Smooth muscle cell (in vitro differentiated cells): Measurements from ENCODE around the gene MAGI1. TPM values are rescaled to one million over a fixed set of nuclear protein-coding genes. Genes with fewer than 3 reads are reported as not detected.

ENCODE experiments used
- DNase-seq: peaks from one replicate; lab custom pipeline; 2025; ENCODE audit not compliant: unreplicated experiment; lab: John Stamatoyannopoulos, UW
- H2AFZ ChIP-seq: fragments of 200-600 bp; sonication (generic); 2 replicates; pipeline ENCODE4 v1.6.0; 2016; ENCODE audit warnings: antibody characterized with exemption, low read depth, mild to moderate bottlenecking
- H3F3A ChIP-seq: fragments of 200-600 bp; sonication (generic); 2 replicates; pipeline ENCODE4 v1.6.0; 2017; ENCODE audit warnings: antibody characterized with exemption, low read depth
- H3K27ac ChIP-seq: fragments of 200-600 bp; sonication (generic); 2 replicates; pipeline ENCODE4 v1.5.1; 2016; ENCODE audit warnings: low read depth, mild to moderate bottlenecking
- H3K27me3 ChIP-seq: fragments of 200-600 bp; sonication (generic); 2 replicates; pipeline ENCODE4 v1.6.1; 2016; ENCODE audit warnings: low read depth, mild to moderate bottlenecking
- H3K36me3 ChIP-seq: fragments of 200-600 bp; sonication (generic); 2 replicates; pipeline ENCODE4 v1.5.1; 2016; ENCODE audit warnings: low read depth
- H3K4me1 ChIP-seq: fragments of 200-600 bp; sonication (generic); 2 replicates; pipeline ENCODE4 v1.5.1; 2016; ENCODE audit warnings: low read depth
- H3K4me2 ChIP-seq: fragments of 200-600 bp; sonication (generic); 2 replicates; pipeline ENCODE4 v1.6.0; 2016; ENCODE audit warnings: mild to moderate bottlenecking
- H3K4me3 ChIP-seq: fragments of 200-600 bp; sonication (generic); 2 replicates; pipeline ENCODE4 v1.5.1; 2016; ENCODE audit warnings: mild to moderate bottlenecking
- H3K79me2 ChIP-seq: fragments of 200-600 bp; sonication (generic); 2 replicates; pipeline ENCODE4 v1.6.0; 2016; ENCODE audit warnings: low read depth, mild to moderate bottlenecking
- H3K9ac ChIP-seq: fragments of 200-600 bp; sonication (generic); 2 replicates; pipeline ENCODE4 v1.6.0; 2016; ENCODE audit warnings: low read depth
- H3K9me3 ChIP-seq: fragments of 200-600 bp; sonication (generic); replicated peaks from 2 replicates; pipeline ENCODE4 v1.5.1; 2016; ENCODE audit warnings: low read depth
- H4K20me1 ChIP-seq: fragments of 200-600 bp; sonication (generic); 2 replicates; pipeline ENCODE4 v1.6.0; 2016; ENCODE audit warnings: low read depth
- WGBS: methylation state at CpG from one replicate; pipeline ENCODE4 v1.1.7; 2016; ENCODE audit warnings: low lambda C conversion rate; 5-methylcytosine and 5-hydroxymethylcytosine counted together
- polyA plus RNA-seq: library from polyadenylated mRNA; unstranded; fragments of >200 nt; fragmentation: Nextera tagmentation; extraction: Ambion mirVana; gene quantifications from 2 replicates; pipeline ENCODE4 v1.2.1, GENCODE V29; 2016
- total RNA-seq: library from RNA; depleted of rRNA; stranded (reverse); fragments of >200 nt; gene quantifications from 2 replicates; pipeline ENCODE4 v1.2.3, GENCODE V29; 2014
- TF ChIP-seq, protein P1 (sequence below): fragments of 200-600 bp; sonication (generic); IDR thresholded peaks from 2 replicates; pipeline ENCODE4 v1.5.1; 2017; ENCODE audit warnings: borderline replicate concordance, mild to moderate bottlenecking, antibody characterized with exemption; ENCODE audit not compliant: insufficient read depth, poor library complexity, severe bottlenecking

Gene MAGI1
- total and polyA plus RNA-seq, 2 experiments from 2014 or later = 9.9 to 23.3 TPM

DNA sequence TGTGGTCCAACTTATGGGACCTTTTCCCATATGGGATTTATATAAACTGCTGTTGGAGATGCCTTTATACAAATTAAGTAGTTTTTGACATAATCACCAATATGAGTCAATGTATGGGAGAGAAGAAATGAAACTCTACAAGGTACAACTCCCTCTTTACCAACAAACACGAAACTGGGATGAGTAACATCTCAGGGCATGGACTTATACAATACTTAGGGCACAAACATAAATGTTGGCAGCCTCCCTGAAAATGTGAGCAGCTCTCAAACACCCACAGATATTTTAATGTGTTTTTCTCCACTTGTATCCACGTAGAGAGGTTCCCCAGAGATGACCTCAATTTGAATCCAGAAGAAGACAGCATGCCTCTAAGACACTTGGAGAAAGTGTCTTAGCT lies 161.6 kb downstream of the MAGI1 start:
- no peak overlapping the region for H3K4me2 ChIP-seq
- 94% methylated on average over 2 of the region's 2 CpGs for WGBS
- no peak overlapping the region for H3K9ac ChIP-seq
- no peaks in the 10 kb centered on the region for H3F3A ChIP-seq
- no peak overlapping the region for H3K27ac ChIP-seq
- no peaks in the 10 kb centered on the region for H3K9me3 ChIP-seq
- TF ChIP-seq, protein P1, sequence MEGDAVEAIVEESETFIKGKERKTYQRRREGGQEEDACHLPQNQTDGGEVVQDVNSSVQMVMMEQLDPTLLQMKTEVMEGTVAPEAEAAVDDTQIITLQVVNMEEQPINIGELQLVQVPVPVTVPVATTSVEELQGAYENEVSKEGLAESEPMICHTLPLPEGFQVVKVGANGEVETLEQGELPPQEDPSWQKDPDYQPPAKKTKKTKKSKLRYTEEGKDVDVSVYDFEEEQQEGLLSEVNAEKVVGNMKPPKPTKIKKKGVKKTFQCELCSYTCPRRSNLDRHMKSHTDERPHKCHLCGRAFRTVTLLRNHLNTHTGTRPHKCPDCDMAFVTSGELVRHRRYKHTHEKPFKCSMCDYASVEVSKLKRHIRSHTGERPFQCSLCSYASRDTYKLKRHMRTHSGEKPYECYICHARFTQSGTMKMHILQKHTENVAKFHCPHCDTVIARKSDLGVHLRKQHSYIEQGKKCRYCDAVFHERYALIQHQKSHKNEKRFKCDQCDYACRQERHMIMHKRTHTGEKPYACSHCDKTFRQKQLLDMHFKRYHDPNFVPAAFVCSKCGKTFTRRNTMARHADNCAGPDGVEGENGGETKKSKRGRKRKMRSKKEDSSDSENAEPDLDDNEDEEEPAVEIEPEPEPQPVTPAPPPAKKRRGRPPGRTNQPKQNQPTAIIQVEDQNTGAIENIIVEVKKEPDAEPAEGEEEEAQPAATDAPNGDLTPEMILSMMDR = no peak
- no peaks in the 10 kb centered on the region for H3K36me3 ChIP-seq
- no peaks in the 10 kb centered on the region for H3K27me3 ChIP-seq
- DNase-seq = no peak
- peaks cover 78% of the 10 kb centered on the region for H4K20me1 ChIP-seq
- peaks cover 8% of the 10 kb centered on the region for H3K79me2 ChIP-seq
- H3K4me1 ChIP-seq = no peaks in the 10 kb centered on the region
- H3K4me3 ChIP-seq = no peak overlapping the region
- no peak overlapping the region for H2AFZ ChIP-seq

DNA sequence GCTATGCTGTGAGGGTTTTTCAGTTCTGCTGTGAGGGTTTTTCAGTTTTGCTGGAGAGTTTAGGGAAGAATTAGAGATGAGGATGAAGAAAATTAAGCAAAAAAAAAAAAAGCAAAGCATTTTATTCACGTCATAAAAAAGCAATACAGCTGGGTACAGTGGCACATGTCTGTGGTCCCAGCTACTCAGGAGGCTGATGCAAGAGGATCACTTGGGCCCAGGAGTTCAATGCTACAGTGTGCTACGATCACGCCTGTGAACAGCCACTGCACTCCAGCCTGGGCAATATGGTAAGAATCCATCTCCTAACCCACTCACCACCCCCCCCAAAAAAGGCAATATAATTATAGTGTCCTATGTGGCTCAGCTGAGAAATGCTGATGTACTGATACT lies 162.7 kb downstream of the MAGI1 start:
- no peak overlapping the region for H3K27ac ChIP-seq

DNA sequence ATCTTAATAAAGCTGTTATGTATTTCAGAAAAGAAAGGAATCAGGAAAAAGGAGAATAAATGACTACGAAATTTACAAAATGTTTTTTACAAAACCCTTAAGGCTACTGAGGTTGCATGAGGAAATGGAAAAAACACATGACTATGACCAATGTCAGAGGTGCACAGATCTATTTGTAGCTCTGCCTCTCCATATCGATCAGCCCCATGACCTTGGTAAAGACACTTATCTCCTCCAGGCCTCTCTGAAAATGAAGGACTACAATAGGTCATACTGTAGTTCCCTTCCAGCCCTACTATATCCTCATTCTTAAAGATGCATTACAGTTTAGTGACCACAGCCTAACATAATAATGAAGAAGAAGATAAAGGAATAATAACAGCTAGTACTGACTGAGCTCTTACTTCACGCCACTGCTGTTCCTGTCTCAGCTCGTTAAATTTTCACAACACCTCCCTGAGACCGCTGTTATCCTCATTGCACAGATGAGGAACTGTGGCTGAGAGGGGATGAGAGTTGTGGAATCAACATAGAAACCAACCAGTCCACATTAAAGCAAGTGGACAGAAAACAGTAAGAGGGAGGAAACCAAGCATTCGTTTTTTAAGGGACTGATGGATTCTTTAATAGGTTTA lies 163.2 kb downstream of the MAGI1 start:
- 63% methylated on average over 6 of the region's 6 CpGs for WGBS

More for the DNA sequence above, 162.7 kb downstream of the MAGI1 start:
- Histone ChIP-seq H3K9ac (no peak overlapping the region), H3K36me3 (no peaks in the 10 kb centered on the region), H2AFZ (no peak overlapping the region), H3K4me3 (no peak overlapping the region), H3F3A (no peaks in the 10 kb centered on the region), H3K27me3 (no peaks in the 10 kb centered on the region), H3K4me2 (no peak overlapping the region), H3K79me2 (peaks cover 8% of the 10 kb centered on the region), H4K20me1 (peaks cover 80% of the 10 kb centered on the region), H3K9me3 (no peaks in the 10 kb centered on the region), H3K4me1 (peaks cover 7% of the 10 kb centered on the region)
- WGBS = 96% methylated on average over 3 of the region's 3 CpGs
- no peak for DNase-seq
- TF ChIP-seq, protein P1 = no peak

More for the DNA sequence above, 163.2 kb downstream of the MAGI1 start:
- DNase-seq = no peak
- peaks cover 83% of the 10 kb centered on the region for H4K20me1 ChIP-seq
- H3K4me2 ChIP-seq = no peak overlapping the region
- no peak overlapping the region for H2AFZ ChIP-seq
- no peak overlapping the region for H3K4me3 ChIP-seq
- TF ChIP-seq, protein P1 = no peak
- H3K4me1 ChIP-seq = peaks cover 7% of the 10 kb centered on the region
- no peaks in the 10 kb centered on the region for H3K9me3 ChIP-seq
- no peaks in the 10 kb centered on the region for H3F3A ChIP-seq
- no peak overlapping the region for H3K27ac ChIP-seq
- no peak overlapping the region for H3K9ac ChIP-seq
- H3K27me3 ChIP-seq = no peaks in the 10 kb centered on the region
- H3K79me2 ChIP-seq = peaks cover 8% of the 10 kb centered on the region
- no peaks in the 10 kb centered on the region for H3K36me3 ChIP-seq
